Peyer's patch (tissue), 4 donors: ENCODE results near the gene LRRIQ4.

ENCODE experiments used
- POLR2A ChIP-seq, 2 donors: fragments of 450-650 bp; IDR thresholded peaks; one replicate each; pipeline ENCODE4 v1.5.1; 2017; ENCODE audit warnings: antibody characterized with exemption in 2 of 2, mild to moderate bottlenecking in 2 of 2, moderate library complexity in 2 of 2
- TF ChIP-seq, protein P1 (sequence below), 6 experiments: fragments of 450-650 bp in 4 of 6; fragments of 200-600 bp in 2 of 6; sonication (generic) in 1 of 6; IDR thresholded peaks; one replicate each; pipeline ENCODE4 v1.5.1; 2017 to 2019; ENCODE audit warnings: antibody characterized with exemption in 6 of 6, mild to moderate bottlenecking in 3 of 6, moderate library complexity in 1 of 6

DNA sequence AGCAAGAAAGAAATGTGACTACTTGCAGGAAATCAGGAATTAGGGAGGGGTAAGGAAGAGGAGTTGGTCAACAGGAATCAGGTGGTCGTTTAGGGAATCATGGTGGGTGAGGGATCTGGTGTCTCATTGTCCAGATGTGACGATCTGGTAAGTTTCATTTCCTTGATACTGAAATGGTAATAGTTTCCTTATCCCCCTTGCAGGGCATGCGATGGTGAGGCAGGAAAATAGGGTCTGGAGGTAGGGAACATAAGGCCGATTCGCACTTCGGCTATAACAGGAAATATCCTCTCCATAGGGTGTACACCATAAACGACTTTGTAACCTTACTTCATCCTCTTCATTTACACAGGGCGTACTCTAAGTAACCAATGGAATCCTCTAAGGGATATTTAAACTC, 608 bp downstream of the LRRIQ4 start:
- TF ChIP-seq, protein P1, sequence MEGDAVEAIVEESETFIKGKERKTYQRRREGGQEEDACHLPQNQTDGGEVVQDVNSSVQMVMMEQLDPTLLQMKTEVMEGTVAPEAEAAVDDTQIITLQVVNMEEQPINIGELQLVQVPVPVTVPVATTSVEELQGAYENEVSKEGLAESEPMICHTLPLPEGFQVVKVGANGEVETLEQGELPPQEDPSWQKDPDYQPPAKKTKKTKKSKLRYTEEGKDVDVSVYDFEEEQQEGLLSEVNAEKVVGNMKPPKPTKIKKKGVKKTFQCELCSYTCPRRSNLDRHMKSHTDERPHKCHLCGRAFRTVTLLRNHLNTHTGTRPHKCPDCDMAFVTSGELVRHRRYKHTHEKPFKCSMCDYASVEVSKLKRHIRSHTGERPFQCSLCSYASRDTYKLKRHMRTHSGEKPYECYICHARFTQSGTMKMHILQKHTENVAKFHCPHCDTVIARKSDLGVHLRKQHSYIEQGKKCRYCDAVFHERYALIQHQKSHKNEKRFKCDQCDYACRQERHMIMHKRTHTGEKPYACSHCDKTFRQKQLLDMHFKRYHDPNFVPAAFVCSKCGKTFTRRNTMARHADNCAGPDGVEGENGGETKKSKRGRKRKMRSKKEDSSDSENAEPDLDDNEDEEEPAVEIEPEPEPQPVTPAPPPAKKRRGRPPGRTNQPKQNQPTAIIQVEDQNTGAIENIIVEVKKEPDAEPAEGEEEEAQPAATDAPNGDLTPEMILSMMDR (IDR thresholded peaks at IDR 0.05): no peak
- no peak for TF ChIP-seq POLR2A (IDR thresholded peaks at IDR 0.05)
